GM20000 (cell line): ENCODE measurements around the gene BEST4.
"Not testable (repeated sequence)": the region's sequence is repeated elsewhere in the genome, so short reads cannot be mapped to it uniquely, and the experiment has no call there.

ENCODE experiments used
- DNase-seq: peaks from one replicate; pipeline ENCODE4 v3.0.0; 2012; ENCODE audit warnings: low spot score
- CTCF ChIP-seq: IDR thresholded peaks from 2 replicates; pipeline ENCODE4 v1.5.1; 2012; ENCODE audit warnings: mild to moderate bottlenecking, control low read depth; ENCODE audit errors: extremely low read depth, missing control alignments

The BEST4 gene

DNA sequence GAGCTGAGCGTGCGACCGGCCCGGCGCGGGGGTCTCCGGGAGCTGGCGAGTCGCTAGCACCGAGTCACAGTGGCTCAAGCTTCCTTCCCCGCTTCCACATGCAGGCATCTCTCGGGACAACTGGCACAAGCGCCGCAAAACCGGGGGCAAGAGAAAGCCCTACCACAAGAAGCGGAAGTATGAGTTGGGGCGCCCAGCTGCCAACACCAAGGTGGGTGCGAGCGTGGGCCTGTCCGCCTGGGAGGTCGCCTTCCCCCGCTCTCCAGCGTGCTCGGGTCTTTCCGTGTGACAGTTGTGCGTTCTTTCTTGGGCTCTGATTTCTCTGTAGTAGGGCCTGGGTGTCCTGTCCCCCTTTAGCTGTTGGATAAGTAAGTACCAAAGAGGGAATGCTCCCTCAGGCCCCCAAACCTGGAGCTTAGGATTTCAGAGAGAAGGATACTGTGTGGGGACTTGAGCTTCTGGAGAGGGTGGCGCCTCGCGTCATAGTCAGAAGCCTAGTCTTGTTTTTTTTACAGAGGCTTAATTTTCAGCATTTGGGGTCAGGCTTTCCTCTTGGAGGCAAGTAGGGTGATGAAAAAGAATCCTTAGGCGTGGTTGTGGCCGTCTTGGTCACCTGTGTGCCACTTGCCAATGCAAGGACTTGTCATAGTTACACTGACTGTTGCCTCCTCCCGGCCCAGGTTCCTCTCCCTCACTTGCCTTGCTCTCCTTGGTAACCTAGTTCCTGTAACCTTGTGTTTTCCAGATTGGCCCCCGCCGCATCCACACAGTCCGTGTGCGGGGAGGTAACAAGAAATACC is 11.8 kb downstream of the BEST4 start:
- no peak for DNase-seq
- TF ChIP-seq CTCF: no peak

- DNase-seq: peak; percentile 90
- no peak for TF ChIP-seq CTCF
These were observed 12.7 kb downstream of the BEST4 start, which contains the start of gene RPS8 for GRCh38 chr1:44775078-44775929. RPS8 (plus strand) TSS chr1:44775540; CDS start chr1:44775597, 57 bp downstream.

GRCh38 chr1:44766421-44766820 is 21.5 kb downstream of the BEST4 start:
- not testable (repeated sequence) for DNase-seq

DNA sequence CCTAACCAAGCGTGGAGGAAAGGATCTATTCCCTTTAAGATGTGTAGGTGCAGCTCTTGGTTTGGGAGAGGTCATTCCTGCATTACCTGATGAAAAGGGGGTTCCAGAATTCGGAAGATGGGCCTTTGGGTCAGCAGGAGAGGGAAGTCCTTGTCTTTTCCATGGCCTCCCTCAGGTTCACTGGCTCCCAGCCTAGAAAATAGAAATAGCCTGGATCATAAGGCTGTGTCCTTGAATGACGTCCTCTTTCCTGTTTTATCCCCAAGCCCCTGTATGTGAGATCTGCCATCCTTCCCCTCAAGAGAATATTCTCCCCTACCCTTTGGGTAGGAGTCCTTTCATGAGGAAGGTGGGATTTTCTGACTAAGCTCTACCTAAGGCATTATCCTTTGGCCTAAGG is 27.1 kb downstream of the BEST4 start:
- TF ChIP-seq CTCF: no peak
- no peak for DNase-seq

- TF ChIP-seq CTCF: no peak
- DNase-seq: no peak
These were observed 28.9 kb downstream of the BEST4 start for GRCh38 chr1:44759077-44759476.

DNA sequence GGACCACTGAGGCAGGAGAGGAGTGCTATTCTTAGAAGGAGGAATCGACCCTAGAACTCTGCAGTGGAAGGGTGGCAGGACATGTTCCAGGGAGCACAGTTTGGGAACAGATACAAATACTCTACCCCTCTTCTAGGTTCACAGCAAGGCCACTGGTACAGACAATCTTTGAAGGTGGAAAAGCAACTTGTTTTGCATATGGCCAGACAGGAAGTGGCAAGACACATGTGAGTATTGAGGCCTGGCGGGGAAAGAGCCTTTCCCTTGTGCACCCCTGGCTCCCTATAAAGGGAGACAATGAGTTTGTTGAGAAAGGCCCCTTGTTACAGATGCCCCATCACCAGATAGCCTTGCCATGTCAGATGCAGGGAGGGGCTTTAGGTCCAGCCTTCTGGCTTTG is 30.6 kb downstream of the BEST4 start:
- TF ChIP-seq CTCF: no peak
- peak; percentile 21 for DNase-seq

DNA sequence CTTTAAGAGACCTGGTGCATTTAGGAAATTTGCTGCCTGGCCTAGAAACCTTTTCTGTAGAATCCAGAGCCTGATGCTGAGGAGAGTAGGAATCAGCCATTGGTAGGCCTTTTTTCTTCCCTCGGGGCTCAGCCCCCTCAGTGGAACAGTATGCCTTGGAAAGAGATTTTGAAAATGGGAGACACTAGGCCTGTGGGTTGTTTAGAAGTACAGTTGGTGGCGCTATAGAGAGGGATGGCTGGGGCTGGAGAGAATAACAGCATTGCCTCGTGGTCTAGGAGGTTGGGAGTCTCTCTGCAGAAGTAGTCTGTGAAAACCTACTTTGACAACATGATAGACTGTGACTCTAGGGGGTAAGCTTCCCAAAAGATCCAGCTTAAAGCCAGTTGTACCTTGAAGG is 40.1 kb downstream of the BEST4 start:
- TF ChIP-seq CTCF: no peak
- DNase-seq: no peak
